Activated CD8-positive, alpha-beta memory T cell treated with anti-CD3 and anti-CD28 coated beads for 4 hours (primary cell): ENCODE results near the gene GEMIN7.
A peak's percentile ranks its signal among the peaks of the same experiment; 100 is the strongest.

Experiments
- DNase-seq, 2 donors: peaks; one replicate each; pipeline ENCODE4 v3.0.0-alpha.2; 2020; ENCODE audit warnings: low read depth in 2 of 2

The GEMIN7 gene

DNA sequence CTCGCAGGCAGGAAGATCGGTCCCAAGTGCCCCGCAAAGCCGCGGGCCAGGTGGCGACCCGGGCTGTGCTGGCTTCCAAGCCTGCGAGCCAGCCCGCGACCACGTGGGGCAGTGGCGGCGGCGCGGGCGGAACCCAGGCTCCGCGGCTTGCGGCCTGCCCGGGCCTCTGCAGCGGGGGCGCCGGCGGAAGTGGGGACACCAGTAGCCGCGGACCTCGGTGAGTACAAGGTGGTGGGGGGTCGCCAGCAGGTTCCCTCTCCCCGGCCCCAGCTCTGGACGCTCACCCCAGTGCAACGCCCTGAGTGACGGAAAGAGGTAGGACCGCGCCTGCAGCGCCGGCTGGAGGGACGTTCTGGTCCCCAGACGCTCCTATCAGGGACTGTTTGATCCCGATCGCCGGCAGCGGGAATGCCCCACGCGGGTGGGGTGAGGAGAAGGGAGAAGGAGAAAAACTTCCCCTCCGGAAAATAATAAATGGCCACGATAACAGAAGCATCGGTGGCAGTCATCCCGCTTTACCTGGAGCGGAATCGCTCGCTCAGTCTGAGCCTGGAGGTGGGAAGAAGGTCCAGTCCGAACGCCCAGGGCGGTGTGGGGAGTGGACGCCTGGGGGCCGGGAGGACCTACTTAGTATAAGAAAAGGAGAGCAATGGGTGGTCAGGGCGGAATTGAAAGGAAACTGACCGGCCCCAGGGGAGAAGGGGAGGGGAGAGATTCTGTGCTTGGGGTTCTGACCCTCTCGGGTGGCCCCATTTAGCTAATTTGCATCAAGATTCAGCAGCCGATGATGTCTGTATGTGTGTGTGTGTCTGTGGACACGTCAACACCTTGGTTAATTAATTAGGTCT is at the start of gene GEMIN7:
TSS of gene GEMIN7 (plus strand) at position 198 of the 848 bp plus-strand sequence. CDS start 10,855 bp downstream, outside the sequence.
- DNase-seq: peak; percentile 54 to 55

- DNase-seq: no peak
Measured at GRCh38 chr19:45030825-45031224, 48.2 kb upstream of the GEMIN7 start.

- DNase-seq: no peak
Measured at GRCh38 chr19:45032421-45032820, 46.6 kb upstream of the GEMIN7 start.

GRCh38 chr19:45035755-45036154 is 43.3 kb upstream of the GEMIN7 start:
- no peak for DNase-seq

- no peak for DNase-seq
Measured at GRCh38 chr19:45037393-45038169, 41.5 kb upstream of the GEMIN7 start.

DNA sequence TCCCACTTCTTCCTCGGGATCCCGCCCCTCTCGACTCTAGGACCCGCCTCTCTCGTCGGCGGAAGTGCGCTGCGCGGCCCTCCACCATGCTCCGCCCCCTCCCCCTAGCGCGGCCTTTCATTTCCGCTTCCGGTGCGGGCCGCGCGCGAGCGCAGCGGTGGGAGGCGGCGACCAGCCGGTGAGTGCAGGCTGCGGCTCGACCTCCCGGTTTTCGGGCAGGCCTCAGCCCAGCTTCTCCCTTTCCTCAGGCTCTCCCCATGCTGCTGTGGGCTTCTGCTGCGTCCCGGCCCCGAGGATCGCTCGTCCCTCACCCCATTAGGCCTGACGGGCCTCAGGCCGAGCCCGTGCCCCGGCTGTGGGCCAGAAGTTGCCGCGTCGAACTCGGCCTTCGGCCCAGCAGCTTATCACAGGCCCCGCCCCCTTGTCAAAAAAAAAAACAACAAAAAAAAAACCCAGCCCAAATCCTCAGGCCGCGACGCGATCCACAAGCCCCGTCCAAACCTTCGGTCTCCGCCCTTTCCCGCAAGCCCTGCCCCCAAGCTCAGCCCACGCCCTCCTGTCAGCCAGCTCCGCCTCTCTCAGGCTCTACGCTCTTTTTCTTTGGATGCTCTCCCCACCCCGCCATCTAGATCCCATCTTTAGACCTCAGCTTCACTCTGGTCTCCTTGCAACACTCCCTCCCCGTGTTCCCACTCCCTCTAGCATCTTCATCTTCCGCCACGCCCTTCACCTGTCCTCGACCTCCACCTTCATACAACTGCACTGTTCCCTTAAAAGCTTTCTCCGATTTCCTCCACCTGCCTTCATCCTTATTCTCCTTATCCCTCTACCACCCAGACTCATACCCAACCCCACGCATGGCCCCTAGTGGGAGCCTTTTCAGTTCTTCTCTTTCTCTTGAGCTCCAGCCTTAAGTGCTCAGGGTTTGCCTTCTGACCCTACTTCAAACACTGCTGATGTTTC is 39.8 kb upstream of the GEMIN7 start, which contains the start of gene CLASRP:
TSS of gene CLASRP (plus strand) at position 115 of the 963 bp plus-strand sequence. CDS start 1,168 bp downstream, outside the sequence.
- DNase-seq: peak; percentile 72 to 75

- no peak for DNase-seq
Measured at GRCh38 chr19:45040059-45040771, 38.8 kb upstream of the GEMIN7 start.

DNA sequence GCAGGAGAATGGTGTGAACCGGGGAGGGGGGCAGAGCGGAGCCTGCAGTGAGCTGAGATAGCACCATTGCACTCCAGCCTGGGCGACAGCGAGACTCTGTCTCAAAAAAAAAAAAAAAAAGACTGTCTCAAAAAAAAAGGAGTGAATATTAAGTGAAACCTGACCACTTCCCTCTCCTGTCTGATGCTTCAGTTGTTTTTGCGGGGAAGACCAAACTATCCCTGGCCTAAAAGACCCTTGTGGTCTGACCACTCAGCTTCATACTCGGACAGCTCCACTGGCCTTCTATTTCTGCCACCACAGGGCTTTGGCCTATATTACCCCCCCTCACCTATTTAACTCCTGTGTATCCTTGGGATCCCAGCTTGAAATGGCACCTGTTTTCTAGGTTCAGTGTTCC is 37.9 kb upstream of the GEMIN7 start:
- DNase-seq: no peak

DNA sequence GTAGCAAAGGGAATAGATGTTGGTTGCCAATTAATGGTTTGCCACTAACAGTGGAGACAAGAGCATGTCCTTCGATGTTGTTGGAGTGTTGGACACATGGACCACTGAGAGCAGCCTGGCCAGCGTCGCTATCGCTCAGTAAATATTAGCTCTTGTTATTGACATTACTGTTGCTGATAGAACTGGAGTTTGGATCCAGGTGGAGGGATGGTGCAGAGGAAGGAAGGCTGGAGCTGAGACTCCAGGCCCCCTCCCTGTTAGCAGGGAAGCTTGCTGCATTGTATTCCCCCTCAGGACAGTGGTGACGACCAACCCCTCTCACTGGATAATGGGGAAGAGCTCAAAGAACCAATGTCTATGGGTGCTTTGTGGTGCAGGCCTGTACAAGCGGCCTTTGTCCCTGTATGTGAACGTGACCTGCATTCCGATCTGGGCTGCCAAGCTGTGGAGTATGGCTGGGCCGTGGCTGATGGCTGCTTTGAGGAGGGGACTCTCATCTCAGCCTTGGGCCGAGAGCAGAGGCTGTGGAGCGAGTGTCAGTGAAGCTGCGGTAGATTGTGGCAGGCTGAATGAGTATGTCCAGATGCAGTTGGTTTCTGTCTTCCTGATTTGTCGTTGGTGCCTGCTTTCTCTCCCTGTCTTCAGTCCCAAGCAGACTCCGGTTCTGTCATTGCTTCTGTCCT is 33.2 kb upstream of the GEMIN7 start:
- no peak for DNase-seq

- DNase-seq: no peak
Measured at GRCh38 chr19:45046355-45046754, 32.7 kb upstream of the GEMIN7 start.

DNA sequence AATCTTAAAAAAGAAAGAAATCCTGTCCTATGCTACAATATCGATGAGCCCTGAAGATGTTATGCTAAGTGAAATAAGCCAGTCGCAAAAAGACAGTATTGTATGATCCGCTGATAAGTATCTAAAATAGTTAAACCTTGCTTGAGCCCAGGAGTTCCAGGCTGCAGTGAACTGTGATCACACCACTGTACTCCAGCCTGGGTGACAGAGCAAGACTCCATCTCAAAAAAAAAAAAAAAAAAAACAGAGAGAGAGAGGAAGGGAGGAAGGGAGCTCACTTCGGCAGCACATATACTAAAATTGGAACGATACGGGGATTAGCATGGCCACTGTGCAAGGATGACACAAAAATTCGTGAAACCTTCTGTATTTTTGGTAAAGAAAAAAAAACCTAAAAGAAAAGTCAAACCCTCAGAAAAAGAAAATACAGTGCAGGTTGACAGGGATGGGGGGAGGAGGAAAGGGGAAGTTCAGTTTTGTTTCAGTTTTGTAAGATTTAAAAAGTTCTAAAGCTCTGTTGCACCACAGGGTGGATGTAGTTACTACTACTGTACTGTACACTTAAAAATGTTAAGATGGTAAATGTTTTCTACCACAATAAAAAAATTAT is 31.8 kb upstream of the GEMIN7 start:
- DNase-seq: no peak

DNA sequence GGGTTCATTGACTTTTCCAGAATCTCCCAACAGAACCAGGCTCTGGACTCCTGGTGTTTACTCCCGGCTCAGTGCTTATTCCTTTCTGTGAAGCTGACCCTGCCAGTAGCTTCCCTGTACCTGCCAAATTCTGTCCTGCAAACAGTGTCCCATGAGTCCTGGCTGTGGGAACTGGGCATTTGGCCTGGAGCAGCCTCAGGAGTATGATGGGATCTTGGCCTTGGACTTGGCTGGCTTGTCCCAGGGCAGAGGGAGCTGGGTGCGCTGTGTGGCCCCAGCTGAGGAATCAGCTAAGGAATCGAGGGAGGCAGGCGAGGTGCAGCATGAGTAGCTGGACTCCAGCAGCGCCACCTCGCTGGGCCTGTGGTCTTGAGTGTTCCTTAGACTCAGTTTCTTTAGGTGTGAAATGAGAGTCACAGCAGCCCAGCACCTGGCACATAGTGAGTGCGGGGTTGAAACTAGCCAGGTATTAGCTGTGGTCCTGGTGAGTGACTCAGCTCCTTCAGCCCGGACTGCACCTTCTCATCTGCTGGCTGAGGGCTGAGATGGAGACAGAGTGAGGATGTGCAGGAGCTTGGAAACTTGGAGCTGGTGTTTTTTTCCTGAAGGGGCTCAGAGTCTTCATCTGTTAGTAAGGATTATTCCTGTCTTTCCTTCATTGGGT is 29.9 kb upstream of the GEMIN7 start:
- DNase-seq: no peak

- DNase-seq: no peak
Measured at GRCh38 chr19:45050036-45050435, 29.0 kb upstream of the GEMIN7 start.

GRCh38 chr19:45051929-45052579 is 27.0 kb upstream of the GEMIN7 start:
- DNase-seq: no peak

GRCh38 chr19:45056831-45057230 is 22.2 kb upstream of the GEMIN7 start:
- DNase-seq: no peak

- DNase-seq: no peak
Measured at GRCh38 chr19:45057444-45057843, 21.6 kb upstream of the GEMIN7 start.

GRCh38 chr19:45058622-45059159 is 20.4 kb upstream of the GEMIN7 start:
- no peak for DNase-seq

DNA sequence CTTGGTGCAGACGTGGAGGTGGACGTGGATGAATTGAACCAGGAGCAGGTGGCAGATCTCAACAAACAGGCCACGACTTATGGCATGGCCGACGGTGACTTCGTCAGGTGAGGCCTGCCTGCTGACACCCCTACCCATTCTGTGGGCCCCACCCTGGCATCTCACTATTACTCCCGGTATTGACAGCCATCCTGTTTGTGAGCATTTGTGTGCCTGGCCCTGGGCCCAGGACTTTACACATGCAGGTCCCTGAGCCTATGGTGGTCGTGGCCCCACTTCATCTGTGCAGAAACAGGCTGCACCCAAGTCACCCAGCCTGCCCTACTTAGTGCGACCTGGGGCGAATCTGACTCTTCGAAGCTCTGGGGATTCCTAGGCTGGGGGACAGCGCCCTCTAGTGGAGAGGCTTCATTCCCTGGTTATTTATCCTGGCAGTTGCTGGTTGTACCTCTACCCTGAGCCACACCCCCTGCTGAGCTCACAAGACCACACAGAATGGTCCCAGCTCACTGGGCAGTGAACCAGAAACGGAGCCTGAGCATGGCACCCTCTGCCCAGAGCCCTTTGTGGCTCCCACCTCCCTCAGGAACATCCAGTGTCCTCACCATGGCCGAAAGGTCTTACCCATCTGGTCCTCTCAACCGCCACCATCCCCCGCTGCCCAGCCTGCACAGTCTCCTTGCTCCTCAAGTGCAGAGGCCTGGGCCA is 19.6 kb upstream of the GEMIN7 start:
- peak; percentile 66 to 68 for DNase-seq
